Colonic mucosa (tissue), 4 donors: ENCODE results near the gene TCEAL8. TPM values are rescaled to one million over a fixed set of nuclear protein-coding genes. Genes with fewer than 3 reads are reported as not detected.

ENCODE experiments used
- DNase-seq: peaks from one replicate; pipeline ENCODE4 v3.0.0-alpha.2; 2020
- H3K27ac ChIP-seq: fragments of 200-600 bp; one replicate; pipeline ENCODE4 v1.8.0; 2021
- H3K27me3 ChIP-seq: fragments of 200-600 bp; one replicate; pipeline ENCODE4 v1.8.0; 2021
- H3K36me3 ChIP-seq: fragments of 200-600 bp; one replicate; pipeline ENCODE4 v1.8.0; 2021
- H3K4me1 ChIP-seq: fragments of 200-600 bp; one replicate; pipeline ENCODE4 v1.8.0; 2021; ENCODE audit warnings: mild to moderate bottlenecking
- H3K4me3 ChIP-seq: fragments of 200-600 bp; one replicate; pipeline ENCODE4 v1.8.0; 2021
- H3K9ac ChIP-seq, 2 donors: one replicate each; pipeline ENCODE4 v1.7.0; 2013; ENCODE audit warnings: control low read depth in 2 of 2, low read depth in 2 of 2, low read length in 2 of 2
- H3K9me3 ChIP-seq: fragments of 200-600 bp; one replicate; pipeline ENCODE4 v1.8.0; 2021
- intact Hi-C: fragments of 100-400 bp; cut with DNase I; formaldehyde crosslinking; loops from one replicate; pipeline ENCODE4 v1.14.1; 2022
- total RNA-seq, 2 donors: library from RNA; stranded (reverse); fragmentation: NEBNext Ultra II Directional in 1 of 2; extraction: Animal tissue kit (Norgen Biotek cat#: 25700) in 1 of 2; gene quantifications; one replicate each; pipeline ENCODE4 v1.2.1, GENCODE V29; 2021
- TF ChIP-seq, protein P1 (sequence below): fragments of 200-600 bp; IDR thresholded peaks from one replicate; pipeline ENCODE4 v1.8.0; 2022; ENCODE audit warnings: antibody characterized with exemption, mild to moderate bottlenecking
- donor health status: healthy.
- donor health status: DM: no; HTN: no; CAD: no.
- donor health status: DM: no; HTN: no; CAD: no.

TCEAL8 gene
- total RNA-seq, 2 donors from 2014 or later: 39.0 to 44.4 TPM

GRCh38 chrX:103275947-103276567 lies 21.1 kb upstream of the TCEAL8 start:
- peaks cover 4% of the 10 kb centered on the region for H3K27me3 ChIP-seq
- intact Hi-C loops: no loop called here
- H3K36me3 ChIP-seq: no peaks in the 10 kb centered on the region
- no peak overlapping the region for H3K27ac ChIP-seq
- no peaks in the 10 kb centered on the region for H3K4me1 ChIP-seq
- no peaks in the 10 kb centered on the region for H3K9me3 ChIP-seq
- H3K4me3 ChIP-seq: no peak overlapping the region
- DNase-seq: no peak
- no peak overlapping the region for H3K9ac ChIP-seq
- TF ChIP-seq, protein P1, sequence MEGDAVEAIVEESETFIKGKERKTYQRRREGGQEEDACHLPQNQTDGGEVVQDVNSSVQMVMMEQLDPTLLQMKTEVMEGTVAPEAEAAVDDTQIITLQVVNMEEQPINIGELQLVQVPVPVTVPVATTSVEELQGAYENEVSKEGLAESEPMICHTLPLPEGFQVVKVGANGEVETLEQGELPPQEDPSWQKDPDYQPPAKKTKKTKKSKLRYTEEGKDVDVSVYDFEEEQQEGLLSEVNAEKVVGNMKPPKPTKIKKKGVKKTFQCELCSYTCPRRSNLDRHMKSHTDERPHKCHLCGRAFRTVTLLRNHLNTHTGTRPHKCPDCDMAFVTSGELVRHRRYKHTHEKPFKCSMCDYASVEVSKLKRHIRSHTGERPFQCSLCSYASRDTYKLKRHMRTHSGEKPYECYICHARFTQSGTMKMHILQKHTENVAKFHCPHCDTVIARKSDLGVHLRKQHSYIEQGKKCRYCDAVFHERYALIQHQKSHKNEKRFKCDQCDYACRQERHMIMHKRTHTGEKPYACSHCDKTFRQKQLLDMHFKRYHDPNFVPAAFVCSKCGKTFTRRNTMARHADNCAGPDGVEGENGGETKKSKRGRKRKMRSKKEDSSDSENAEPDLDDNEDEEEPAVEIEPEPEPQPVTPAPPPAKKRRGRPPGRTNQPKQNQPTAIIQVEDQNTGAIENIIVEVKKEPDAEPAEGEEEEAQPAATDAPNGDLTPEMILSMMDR: no peak

DNA sequence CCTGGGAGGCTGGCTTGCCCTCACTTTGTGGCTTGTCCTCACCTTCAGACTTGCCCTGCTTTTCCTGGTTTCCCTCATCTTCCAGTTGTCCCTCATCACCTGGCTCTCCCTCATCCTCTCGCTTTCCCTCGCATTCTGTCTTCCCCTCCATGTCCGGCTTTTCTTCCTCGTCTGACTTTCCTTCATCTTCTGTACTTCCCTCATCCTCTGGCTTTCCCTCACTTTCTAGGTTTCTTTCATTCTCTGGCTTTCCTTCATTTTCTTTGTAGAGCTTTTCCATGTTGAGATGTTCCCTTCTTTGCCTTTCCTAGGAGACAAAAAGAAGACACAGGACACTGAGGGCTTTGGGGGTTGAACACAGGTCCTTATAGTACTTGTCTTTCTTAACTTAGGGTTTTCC lies 19.3 kb upstream of the TCEAL8 start:
- Histone ChIP-seq H3K4me3 (no peak overlapping the region), H3K4me1 (no peaks in the 10 kb centered on the region), H3K27me3 (peaks cover 4% of the 10 kb centered on the region), H3K9ac (no peak overlapping the region), H3K9me3 (no peaks in the 10 kb centered on the region), H3K27ac (no peak overlapping the region), H3K36me3 (no peaks in the 10 kb centered on the region)
- intact Hi-C loops: no loop called here
- DNase-seq: no peak
- TF ChIP-seq, protein P1: no peak

GRCh38 chrX:103258275-103258674 lies 3.3 kb upstream of the TCEAL8 start:
- no peak overlapping the region for H3K27ac ChIP-seq
- no peak for DNase-seq
- H3K36me3 ChIP-seq: no peaks in the 10 kb centered on the region
- no peak overlapping the region for H3K9ac ChIP-seq
- no peaks in the 10 kb centered on the region for H3K4me1 ChIP-seq
- intact Hi-C loops: no loop called here
- no peaks in the 10 kb centered on the region for H3K9me3 ChIP-seq
- H3K4me3 ChIP-seq: no peak overlapping the region
- no peaks in the 10 kb centered on the region for H3K27me3 ChIP-seq
- TF ChIP-seq, protein P1: no peak

DNA sequence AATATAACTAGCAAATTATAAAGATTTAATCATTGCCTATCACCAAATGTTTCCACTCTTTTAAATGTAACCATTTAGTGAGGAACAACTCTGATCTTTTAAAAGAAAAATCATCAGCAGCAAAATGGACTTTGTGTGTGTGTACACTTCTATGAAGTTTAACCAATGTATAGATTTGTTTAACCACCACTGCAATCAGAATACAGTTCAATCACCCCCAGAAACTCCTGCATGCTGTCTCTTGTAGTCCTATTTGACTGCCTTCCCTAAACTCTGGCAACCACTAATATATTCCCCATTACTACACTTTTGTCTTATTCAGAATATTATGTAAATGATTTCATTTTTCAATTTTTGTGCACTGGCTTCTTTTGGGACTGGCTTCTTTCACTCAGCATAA lies 1.7 kb upstream of the TCEAL8 start:
- Histone ChIP-seq H3K4me1 (no peaks in the 10 kb centered on the region), H3K27ac (no peak overlapping the region), H3K27me3 (no peaks in the 10 kb centered on the region), H3K36me3 (no peaks in the 10 kb centered on the region), H3K4me3 (no peak overlapping the region), H3K9ac (no peak overlapping the region), H3K9me3 (no peaks in the 10 kb centered on the region)
- no peak for DNase-seq
- TF ChIP-seq, protein P1: no peak
- intact Hi-C loops: no loop called here

DNA sequence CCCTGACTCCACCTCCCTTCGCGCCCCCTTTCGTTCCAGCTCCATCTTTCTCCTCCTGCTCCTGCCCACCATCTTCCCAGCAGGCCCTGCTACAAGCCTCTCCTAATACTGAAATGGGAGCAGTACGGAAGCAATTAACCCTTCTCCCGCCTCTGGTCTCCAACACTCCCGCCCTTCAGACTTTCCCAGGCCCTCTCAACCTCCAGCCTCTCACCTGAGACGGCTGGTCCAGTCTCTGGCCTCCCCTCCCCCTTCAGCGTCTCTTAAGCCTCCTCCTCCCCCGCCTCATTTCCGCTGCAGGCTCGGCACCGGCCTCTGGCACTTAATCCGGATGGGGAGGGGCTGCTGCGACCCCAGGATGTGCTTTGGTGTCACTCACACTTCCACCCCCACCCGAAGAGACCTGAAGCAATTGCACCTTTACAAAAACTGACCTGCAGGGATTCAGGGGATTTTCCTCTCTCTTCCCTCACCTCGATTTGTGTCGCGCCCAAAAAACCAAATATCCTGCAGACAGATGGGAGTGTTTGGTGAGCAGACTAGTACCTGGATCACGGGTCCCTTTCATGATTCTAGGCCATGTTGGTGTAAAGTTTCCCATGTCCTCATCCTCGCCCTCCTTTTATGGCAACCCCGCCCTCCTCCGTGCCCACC lies 657 bp downstream of the TCEAL8 start:
- Histone ChIP-seq H3K4me3 (peak overlapping the region; percentile 36), H3K4me1 (no peaks in the 10 kb centered on the region), H3K9me3 (no peaks in the 10 kb centered on the region), H3K27ac (peak overlapping the region; percentile 60), H3K9ac (peak overlapping the region; percentile 70 to 72), H3K36me3 (no peaks in the 10 kb centered on the region), H3K27me3 (no peaks in the 10 kb centered on the region)
- intact Hi-C loops: loop anchor here (5.0 kb wide), 1 partner anchor 42 kb away; no protein-coding TSS in a partner anchor
- TF ChIP-seq, protein P1: no peak
- DNase-seq: peak; percentile 59
